HTERT RPE-1 (cell line): Measurements from ENCODE around the gene KLHDC10.
"Not testable (repeated sequence)": the region's sequence is repeated elsewhere in the genome, so short reads cannot be mapped to it uniquely, and the experiment has no call there.

Experiments used
- in situ Hi-C: fragments of 300-500 bp; cut with MboI; formaldehyde crosslinking; loops from 4 replicates; pipeline ENCODE4 v1.14.3; 2020; ENCODE audit warnings: low sequenced_read_pairs

KLHDC10 gene

GRCh38 chr7:130079846-130080394 lies 9.6 kb downstream of the KLHDC10 start:
- in situ Hi-C loops = no loop called here

GRCh38 chr7:130083497-130083896 lies 13.2 kb downstream of the KLHDC10 start:
- in situ Hi-C loops = not testable (repeated sequence)

- in situ Hi-C loops = no loop called here
Measured at GRCh38 chr7:130084037-130084875, 13.9 kb downstream of the KLHDC10 start.

DNA sequence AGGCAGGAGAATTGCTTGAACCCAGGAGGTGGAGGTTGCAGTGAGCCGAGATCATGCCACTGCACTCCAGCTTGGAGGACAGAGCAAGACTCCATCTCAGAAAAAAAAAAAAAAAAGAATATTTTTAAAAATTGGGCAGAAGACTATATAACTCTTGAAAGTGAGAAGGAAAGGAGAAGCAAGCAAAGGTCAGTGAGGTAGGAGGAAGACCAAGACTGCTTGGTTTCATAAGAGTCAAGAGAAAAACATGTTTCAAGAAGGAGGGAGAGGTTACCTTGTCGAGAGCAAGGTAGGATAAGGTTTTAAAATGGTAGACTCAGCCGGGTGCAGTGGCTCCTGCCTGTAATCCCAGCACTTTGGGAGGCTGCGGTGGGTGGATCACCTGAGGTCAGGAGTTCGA lies 14.9 kb downstream of the KLHDC10 start:
- in situ Hi-C loops = not testable (repeated sequence)

DNA sequence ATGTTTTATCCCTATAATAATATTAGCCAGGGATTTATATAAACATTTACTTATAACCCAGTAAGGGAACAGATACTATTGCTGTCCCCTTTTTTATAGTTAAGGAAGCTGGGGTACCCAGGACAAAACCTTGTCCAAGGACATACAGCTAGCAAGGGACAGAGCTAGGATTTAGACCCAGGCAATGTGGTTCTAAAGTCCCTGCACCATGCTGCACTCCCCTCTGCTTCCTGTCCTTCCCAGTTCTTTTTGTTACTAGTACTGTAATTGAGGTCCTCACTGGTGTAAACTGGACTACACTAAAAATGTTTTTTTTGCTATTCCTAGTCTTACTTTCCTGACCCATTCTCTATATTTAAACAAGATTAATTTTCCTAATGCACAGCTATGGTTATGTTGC lies 16.6 kb downstream of the KLHDC10 start:
- in situ Hi-C loops = no loop called here

DNA sequence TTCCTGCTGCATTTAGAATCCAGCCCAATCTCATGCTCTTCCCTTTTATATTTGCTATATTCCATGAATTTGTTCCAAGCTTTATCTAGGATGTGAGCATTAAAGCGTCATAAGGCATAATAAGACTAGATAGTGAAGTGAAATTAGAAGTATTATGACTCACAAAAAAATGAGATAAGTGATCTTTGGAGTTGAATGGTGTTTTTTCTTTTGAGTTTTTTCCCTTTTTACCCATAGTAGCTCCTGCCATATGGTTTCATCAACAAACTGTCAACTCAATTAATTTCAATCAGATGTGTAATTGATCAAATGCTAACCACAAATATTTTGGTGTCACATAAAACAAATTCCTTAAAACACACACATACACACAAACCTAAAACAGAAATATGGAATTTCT lies 17.0 kb downstream of the KLHDC10 start:
- in situ Hi-C loops = no loop called here

DNA sequence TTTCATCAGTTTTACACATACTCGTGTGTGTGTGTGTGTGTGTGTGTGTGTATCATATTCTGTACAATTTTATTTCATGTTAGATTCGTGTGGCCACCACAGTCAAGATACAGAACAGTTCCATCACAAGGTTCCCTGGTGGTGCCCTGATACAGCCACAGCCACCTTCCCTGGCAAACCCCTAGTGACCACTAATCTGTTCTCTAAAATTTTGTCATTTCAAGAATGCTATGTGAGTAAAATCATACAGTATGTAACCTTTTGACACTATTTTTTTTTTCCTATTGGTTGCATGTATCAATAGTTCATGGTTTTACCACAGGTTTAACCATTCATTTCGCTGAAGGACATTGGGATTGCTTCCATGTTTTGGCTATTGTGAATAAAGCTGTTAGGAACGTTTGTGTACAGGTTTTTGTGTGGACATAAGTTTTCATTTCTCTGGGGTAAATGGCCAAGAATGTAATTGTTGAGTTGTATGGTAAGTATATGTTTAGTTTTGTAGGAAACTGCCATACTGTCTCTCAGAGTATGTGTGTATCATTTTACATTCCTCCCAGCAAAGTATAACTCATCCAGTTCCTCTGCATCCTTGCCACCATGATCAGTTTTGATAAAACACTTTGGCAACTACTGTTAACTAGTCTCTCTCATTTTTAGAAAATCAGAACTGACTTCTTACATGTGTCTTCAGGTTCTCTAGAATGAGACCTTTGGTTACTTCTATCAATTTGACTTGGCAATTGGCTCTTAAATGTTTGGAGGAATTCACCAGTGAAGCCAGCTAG lies 20.6 kb downstream of the KLHDC10 start:
- in situ Hi-C loops = no loop called here

GRCh38 chr7:130091999-130092398 lies 21.7 kb downstream of the KLHDC10 start:
- in situ Hi-C loops = no loop called here

DNA sequence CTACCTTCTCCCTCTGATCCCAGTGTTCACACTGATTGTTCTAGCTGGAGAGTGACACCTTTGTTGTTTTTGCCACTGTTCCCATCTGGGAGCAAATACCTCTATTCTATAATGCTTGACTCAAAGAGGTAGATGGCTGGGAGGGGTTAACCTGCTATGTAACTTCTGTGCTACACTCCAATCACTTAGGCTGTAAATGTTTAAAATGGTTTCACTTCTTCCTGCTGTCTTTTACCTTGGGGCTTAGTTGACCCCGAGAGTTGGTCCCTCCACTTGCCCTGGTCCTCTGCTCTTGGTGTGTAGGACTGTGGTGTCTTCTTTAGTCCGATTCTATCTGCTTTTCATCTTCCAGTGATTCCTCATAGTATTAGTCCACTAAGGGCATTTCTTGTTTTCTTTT lies 22.3 kb downstream of the KLHDC10 start:
- in situ Hi-C loops = no loop called here

DNA sequence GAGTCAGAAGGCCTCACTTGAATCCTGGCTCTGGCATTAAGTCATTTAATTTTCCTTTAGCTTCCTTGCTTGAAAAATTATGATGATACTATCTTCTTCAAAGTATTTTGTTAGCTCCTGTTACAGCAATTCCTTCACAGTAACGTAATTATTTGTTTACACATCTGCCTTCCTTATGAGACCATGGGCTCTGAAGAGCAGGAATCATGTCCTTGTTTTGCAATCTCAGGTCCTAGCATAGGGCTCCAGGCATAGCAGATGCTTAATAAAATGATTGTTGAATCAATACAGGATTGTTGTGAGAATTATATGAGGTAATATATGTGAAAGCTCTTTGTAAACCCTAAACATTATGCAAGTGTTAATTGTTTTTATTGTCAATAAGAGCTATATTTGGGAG lies 25.5 kb downstream of the KLHDC10 start:
- in situ Hi-C loops = no loop called here

DNA sequence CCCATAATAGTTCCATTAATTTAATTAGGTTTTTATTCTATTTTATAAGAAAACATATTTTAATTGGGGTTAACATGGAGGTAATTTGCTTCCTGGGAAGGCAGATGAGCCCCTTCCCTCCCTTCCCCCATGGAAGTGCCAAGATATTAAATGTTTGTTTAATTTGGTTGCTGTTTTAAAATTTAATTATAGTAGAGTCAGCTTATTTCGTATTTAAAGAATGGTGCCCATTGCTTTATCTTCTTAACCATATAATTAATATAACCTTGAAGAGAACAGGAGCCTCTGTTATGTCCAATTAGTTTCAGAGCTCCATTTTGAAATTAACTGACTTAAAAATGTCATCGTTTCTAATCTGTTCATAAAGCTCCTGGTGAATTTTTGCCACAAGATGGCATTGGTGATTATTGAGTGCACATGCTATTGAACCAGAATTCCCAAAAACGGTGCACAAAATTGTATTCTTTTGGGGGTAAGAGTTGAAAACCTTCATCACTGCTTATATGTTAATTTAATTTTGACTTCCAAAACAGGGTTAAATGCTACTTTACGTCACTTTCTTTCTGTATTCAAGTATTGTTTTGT lies 26.0 kb downstream of the KLHDC10 start:
- in situ Hi-C loops = no loop called here

DNA sequence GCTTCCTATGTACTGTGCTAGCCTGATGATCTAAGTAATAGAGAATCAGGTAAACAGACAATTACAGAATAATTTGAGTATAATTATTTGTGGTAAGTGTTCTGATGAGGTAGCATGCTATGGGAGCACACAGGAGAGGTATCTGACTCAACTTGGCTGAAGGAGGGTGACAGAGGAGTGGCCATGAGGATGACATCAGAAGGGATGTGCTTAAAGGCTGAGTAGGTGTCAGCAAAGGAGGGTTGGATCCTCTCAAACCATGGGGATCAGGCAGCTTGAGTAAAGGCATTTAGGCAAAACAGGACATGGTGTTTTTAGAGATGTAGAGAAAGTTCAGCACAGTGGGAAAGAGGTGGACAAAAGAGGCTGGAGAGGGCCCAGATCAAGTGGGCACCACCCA lies 29.0 kb downstream of the KLHDC10 start:
- in situ Hi-C loops = no loop called here

DNA sequence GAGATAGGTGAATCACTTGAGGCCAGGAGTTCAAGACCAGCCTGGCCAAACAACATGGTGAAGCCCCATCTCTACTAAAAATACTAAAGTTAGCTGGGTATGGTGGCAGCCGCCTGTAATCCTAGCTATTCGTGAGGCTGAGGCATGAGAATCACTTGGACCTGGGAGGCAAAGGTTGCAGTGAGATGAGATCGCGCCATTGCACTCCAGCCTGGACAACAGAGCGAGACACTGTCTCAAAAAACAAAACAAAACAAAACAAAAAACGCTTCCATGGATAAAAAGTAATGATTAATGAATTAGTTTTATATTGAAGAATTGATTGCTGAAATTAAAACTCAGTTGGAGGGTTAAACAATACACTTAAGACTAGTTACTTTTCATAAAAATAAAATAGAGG lies 32.3 kb downstream of the KLHDC10 start:
- in situ Hi-C loops = no loop called here

- in situ Hi-C loops = no loop called here
Measured at GRCh38 chr7:130107949-130108674, 37.8 kb downstream of the KLHDC10 start.

- in situ Hi-C loops = no loop called here
Measured at GRCh38 chr7:130108809-130109208, 38.5 kb downstream of the KLHDC10 start.

DNA sequence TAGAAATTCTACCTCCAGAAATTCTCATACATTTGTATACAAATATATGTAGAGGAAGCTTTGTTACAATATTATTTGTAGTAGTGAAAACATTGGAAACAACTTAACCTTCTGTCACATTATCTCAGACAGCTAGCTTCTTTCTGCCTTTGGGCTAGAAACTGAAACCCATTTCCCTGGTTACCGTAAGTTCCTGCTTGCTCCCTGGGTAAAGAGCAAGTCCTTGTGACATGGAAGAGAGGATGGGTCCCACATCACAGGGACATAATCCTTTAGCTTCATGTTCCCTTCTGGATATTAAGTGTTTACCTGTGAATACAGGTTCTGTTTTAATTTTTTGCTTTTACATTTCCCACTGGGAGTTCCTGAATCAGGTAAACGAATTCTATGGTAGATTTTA lies 41.8 kb downstream of the KLHDC10 start:
- in situ Hi-C loops = no loop called here

- in situ Hi-C loops = no loop called here
Measured at GRCh38 chr7:130112662-130113425, 42.5 kb downstream of the KLHDC10 start.

DNA sequence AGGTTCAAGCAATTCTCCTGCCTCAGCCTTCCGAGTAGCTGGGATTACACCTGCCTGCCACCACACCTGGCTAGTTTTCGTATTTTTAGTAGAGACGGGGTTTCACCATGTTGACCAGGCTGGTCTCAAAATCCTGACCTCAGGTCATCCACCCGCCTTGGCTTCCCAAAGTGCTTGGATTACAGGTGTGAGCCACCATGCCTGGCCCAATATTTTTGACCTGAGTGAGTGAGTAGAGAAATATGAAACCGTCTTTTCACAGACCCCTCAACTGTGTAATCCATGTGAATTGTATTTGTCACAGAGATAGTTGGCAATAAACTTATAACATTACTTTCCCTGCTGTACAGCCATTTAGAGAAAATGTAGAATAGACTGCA lies 43.1 kb downstream of the KLHDC10 start:
- in situ Hi-C loops = not testable (repeated sequence)

GRCh38 chr7:130113887-130114286 lies 43.6 kb downstream of the KLHDC10 start:
- in situ Hi-C loops = no loop called here

DNA sequence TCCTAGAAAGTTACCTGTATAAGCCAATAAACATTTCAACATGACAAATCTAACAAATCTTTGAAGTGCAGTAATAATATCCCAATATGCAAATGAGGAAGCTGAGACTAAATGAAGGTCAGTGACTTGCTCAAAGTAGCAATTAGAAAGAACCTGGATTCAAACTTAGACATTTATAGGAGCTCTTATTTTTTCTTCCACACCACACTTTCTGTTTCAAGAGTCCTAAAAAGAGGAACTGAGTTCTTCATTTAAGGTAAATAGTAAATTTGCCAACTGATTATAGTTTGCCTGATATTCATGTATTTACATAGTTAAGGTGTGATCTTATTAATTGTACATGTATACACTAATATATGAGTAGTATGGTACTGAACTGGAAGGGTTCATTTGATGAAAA lies 44.0 kb downstream of the KLHDC10 start:
- in situ Hi-C loops = no loop called here
